CD4-positive, alpha-beta T cell (primary cell): Measurements from ENCODE around the gene CHCHD10. TPM values are rescaled to one million over a fixed set of nuclear protein-coding genes. Genes with fewer than 3 reads are reported as not detected.

ENCODE experiments used
- ATAC-seq: fragments of 200-7000 bp; cut with Tn5 transposase; one replicate; pipeline ENCODE4 v1.10.0; 2022; ENCODE audit warnings: mild to moderate bottlenecking; ENCODE audit not compliant: poor library complexity
- CTCF ChIA-PET: fragments of 350-600 bp; sonication (Branson Sonifier 250); formaldehyde crosslinking; loops from one replicate; lab custom pipeline; 2021; ENCODE audit warnings: antibody characterized with exemption, inconsistent platforms; lab: Charles Lee
- POLR2A ChIA-PET: fragments of 350-600 bp; sonication (Branson Sonifier 250); formaldehyde crosslinking; loops from one replicate; lab custom pipeline; 2021; ENCODE audit warnings: antibody characterized with exemption, inconsistent platforms; lab: Charles Lee
- DNase-seq, 14 experiments: peaks; one replicate each; pipeline ENCODE4 v3.0.0-alpha.2; 2013 to 2020; ENCODE audit warnings: mixed read lengths in 2 of 14
- H3K27ac ChIP-seq, 2 donors: one replicate each; pipeline versions ENCODE4 v1.5.1 to v1.7.0; 2013; ENCODE audit warnings: low read length in 2 of 2, low read depth in 1 of 2, mild to moderate bottlenecking in 1 of 2
- H3K27me3 ChIP-seq, 2 experiments: 1 replicate in 1 of 2; 2 replicates in 1 of 2; pipeline versions ENCODE4 v1.6.1 to v1.7.0; 2013; ENCODE audit warnings: low read length in 2 of 2, control low read depth in 1 of 2, mild to moderate bottlenecking in 1 of 2, moderate library complexity in 1 of 2; ENCODE audit not compliant: insufficient read depth in 2 of 2, control insufficient read depth in 1 of 2
- H3K36me3 ChIP-seq: one replicate; pipeline ENCODE4 v1.6.1; 2013; ENCODE audit warnings: low read length, control low read depth; ENCODE audit not compliant: insufficient read depth
- H3K4me1 ChIP-seq: one replicate; pipeline ENCODE4 v1.6.1; 2013; ENCODE audit warnings: low read length, control low read depth; ENCODE audit not compliant: insufficient read depth
- H3K4me3 ChIP-seq: one replicate; pipeline ENCODE4 v1.5.1; 2013; ENCODE audit warnings: mild to moderate bottlenecking, low read length, moderate library complexity
- H3K9me3 ChIP-seq, 2 experiments: 1 replicate in 1 of 2; 2 replicates in 1 of 2; pipeline versions ENCODE4 v1.6.1 to v1.7.0; 2013; ENCODE audit warnings: low read length in 2 of 2, mild to moderate bottlenecking in 2 of 2, control low read depth in 1 of 2, moderate library complexity in 1 of 2; ENCODE audit not compliant: control insufficient read depth in 1 of 2, insufficient read depth in 1 of 2
- H3K27ac Mint-ChIP-seq: one replicate; pipeline ENCODE4 v1.8.0; 2020; ENCODE audit warnings: mixed read lengths
- H3K27me3 Mint-ChIP-seq: one replicate; pipeline ENCODE4 v1.8.0; 2021; ENCODE audit warnings: mixed read lengths
- H3K36me3 Mint-ChIP-seq: one replicate; pipeline ENCODE4 v1.8.0; 2021; ENCODE audit warnings: low read depth, mixed read lengths
- H3K4me1 Mint-ChIP-seq: one replicate; pipeline ENCODE4 v1.8.0; 2021; ENCODE audit warnings: low read depth, mixed read lengths
- H3K4me3 Mint-ChIP-seq: one replicate; pipeline ENCODE4 v1.8.0; 2020; ENCODE audit warnings: mild to moderate bottlenecking, mixed read lengths
- H3K9me3 Mint-ChIP-seq: one replicate; pipeline ENCODE4 v1.8.0; 2020; ENCODE audit warnings: mixed read lengths
- CTCF ChIP-seq: fragments of 200-600 bp; IDR thresholded peaks from one replicate; pipeline ENCODE4 v1.8.0; 2022; ENCODE audit warnings: antibody characterized with exemption, mild to moderate bottlenecking
- intact Hi-C, 2 experiments: fragments of 100-400 bp; cut with DNase I in 1 of 2; cut with micrococcal nuclease in 1 of 2; formaldehyde crosslinking; loops; one replicate each; pipeline versions ENCODE4 v1.15.1 to v1.9.0; 2023 to 2025; cut with DNase I, micrococcal nuclease
- total RNA-seq, 174 experiments: library from RNA in 2 of 174; stranded (reverse) in 2 of 174; gene quantifications; one replicate each; pipeline ENCODE4 v1.2.3 and lab custom pipeline; 2021 to 2026

CHCHD10 gene
- total RNA-seq, 2 experiments from 2014 or later, result 34.4 to 43.0 TPM

- no peak overlapping the region for H3K27ac Mint-ChIP-seq
- no peak overlapping the region for H3K4me3 Mint-ChIP-seq
- intact Hi-C loops, result no loop called here
- H3K4me1 ChIP-seq, result peaks cover 22% of the 10 kb centered on the region
- no peaks in the 10 kb centered on the region for H3K27me3 ChIP-seq
- TF ChIP-seq CTCF, result no peak
- ChIA-PET CTCF (no interaction called here), POLR2A (no interaction called here)
- ATAC-seq (no peak), DNase-seq (no peak)
- H3K36me3 Mint-ChIP-seq, result no peaks in the 10 kb centered on the region
- no peaks in the 10 kb centered on the region for H3K36me3 ChIP-seq
- H3K4me1 Mint-ChIP-seq, result peaks cover 19% of the 10 kb centered on the region
- no peak overlapping the region for H3K4me3 ChIP-seq
- H3K9me3 Mint-ChIP-seq, result no peaks in the 10 kb centered on the region
- H3K9me3 ChIP-seq, result no peaks in the 10 kb centered on the region
- no peaks in the 10 kb centered on the region for H3K27me3 Mint-ChIP-seq
- H3K27ac ChIP-seq, result no peak overlapping the region
Measured at GRCh38 chr22:23759566-23759965, 8.2 kb downstream of the CHCHD10 start.

- ChIA-PET CTCF (no interaction called here), POLR2A (interaction anchor here (0.6 kb wide), 1 partner anchor 9 kb away, joined by 4 read pairs; no protein-coding TSS in a partner anchor)
- Histone ChIP-seq H3K4me3 (no peak overlapping the region), H3K27ac (no peak overlapping the region), H3K27me3 (no peaks in the 10 kb centered on the region), H3K4me1 (no peaks in the 10 kb centered on the region), H3K9me3 (no peaks in the 10 kb centered on the region), H3K36me3 (no peaks in the 10 kb centered on the region)
- no peak for TF ChIP-seq CTCF
- Mint-ChIP-seq H3K27me3 (no peaks in the 10 kb centered on the region), H3K9me3 (no peaks in the 10 kb centered on the region), H3K4me1 (no peaks in the 10 kb centered on the region), H3K4me3 (no peak overlapping the region), H3K36me3 (no peaks in the 10 kb centered on the region), H3K27ac (no peak overlapping the region)
- intact Hi-C loops, result no loop called here
- DNase-seq, result no peak
- ATAC-seq, result no peak
Measured at GRCh38 chr22:23756891-23757290, 10.9 kb downstream of the CHCHD10 start.

GRCh38 chr22:23755711-23756110, 12.1 kb downstream of the CHCHD10 start:
- no peaks in the 10 kb centered on the region for H3K9me3 ChIP-seq
- ATAC-seq, result no peak
- no peaks in the 10 kb centered on the region for H3K36me3 ChIP-seq
- Mint-ChIP-seq H3K27ac (no peak overlapping the region), H3K27me3 (no peaks in the 10 kb centered on the region), H3K36me3 (no peaks in the 10 kb centered on the region), H3K9me3 (no peaks in the 10 kb centered on the region), H3K4me3 (no peak overlapping the region), H3K4me1 (peaks cover under 1% of the 10 kb centered on the region)
- TF ChIP-seq CTCF, result no peak
- no peaks in the 10 kb centered on the region for H3K27me3 ChIP-seq
- intact Hi-C loops, result no loop called here
- CTCF ChIA-PET, result interaction anchor here (1.0 kb wide), 1 partner anchor 9 kb away, joined by 3 read pairs; no protein-coding TSS in a partner anchor
- H3K27ac ChIP-seq, result no peak overlapping the region
- no peak for DNase-seq
- H3K4me3 ChIP-seq, result no peak overlapping the region
- POLR2A ChIA-PET, result interaction anchor here (1.1 to 1.2 kb wide), 2 partner anchors 37 to 102 kb away, joined by 3 read pairs; partner anchors contain the start of gene SLC2A11
- H3K4me1 ChIP-seq, result peaks cover 7% of the 10 kb centered on the region
